ENCODE data around the gene FBP1. TPM values are rescaled to one million over a fixed set of nuclear protein-coding genes. Genes with fewer than 3 reads are reported as not detected.

FBP1 gene
- total RNA-seq, 4 donors from 2014 or later = 0.99 to 12.1 (median 6.6) TPM

DNA sequence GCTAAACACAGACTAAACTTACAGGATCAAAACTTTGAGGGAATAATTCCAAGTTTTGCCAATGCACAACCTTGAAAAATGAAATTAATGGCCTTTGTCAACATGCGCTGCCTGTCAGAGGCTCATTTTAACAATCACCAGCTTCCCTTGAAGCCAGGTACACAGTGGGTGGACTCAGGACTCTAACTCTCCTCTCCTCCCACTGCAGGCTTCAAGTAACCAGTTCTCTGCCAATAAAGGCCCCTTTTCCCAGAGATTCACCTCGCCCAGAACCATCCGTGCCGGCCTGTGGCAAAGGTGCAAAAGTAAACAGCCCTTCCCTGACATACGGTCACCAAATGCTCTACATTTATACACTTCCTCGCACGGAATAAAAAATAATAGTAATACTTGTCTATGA is 27.2 kb downstream of the FBP1 start:
- H3K4me3 ChIP-seq (ENCODE audit: low read depth, poor library complexity, severe bottlenecking) = no peak overlapping the region
- DNase-seq (ENCODE audit: low spot score in 2 of 2) = no peak
- intact Hi-C loops (cut with DNase I; ENCODE audit: low total_unique reads) = no loop called here
- WGBS, 2 donors = 82 to 85% methylated on average over 7 of the region's 7 CpGs
- TF ChIP-seq, protein P1, sequence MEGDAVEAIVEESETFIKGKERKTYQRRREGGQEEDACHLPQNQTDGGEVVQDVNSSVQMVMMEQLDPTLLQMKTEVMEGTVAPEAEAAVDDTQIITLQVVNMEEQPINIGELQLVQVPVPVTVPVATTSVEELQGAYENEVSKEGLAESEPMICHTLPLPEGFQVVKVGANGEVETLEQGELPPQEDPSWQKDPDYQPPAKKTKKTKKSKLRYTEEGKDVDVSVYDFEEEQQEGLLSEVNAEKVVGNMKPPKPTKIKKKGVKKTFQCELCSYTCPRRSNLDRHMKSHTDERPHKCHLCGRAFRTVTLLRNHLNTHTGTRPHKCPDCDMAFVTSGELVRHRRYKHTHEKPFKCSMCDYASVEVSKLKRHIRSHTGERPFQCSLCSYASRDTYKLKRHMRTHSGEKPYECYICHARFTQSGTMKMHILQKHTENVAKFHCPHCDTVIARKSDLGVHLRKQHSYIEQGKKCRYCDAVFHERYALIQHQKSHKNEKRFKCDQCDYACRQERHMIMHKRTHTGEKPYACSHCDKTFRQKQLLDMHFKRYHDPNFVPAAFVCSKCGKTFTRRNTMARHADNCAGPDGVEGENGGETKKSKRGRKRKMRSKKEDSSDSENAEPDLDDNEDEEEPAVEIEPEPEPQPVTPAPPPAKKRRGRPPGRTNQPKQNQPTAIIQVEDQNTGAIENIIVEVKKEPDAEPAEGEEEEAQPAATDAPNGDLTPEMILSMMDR (IDR thresholded peaks at IDR 0.05) = no peak
- TF ChIP-seq POLR2A (IDR thresholded peaks at IDR 0.05) = no peak

DNA sequence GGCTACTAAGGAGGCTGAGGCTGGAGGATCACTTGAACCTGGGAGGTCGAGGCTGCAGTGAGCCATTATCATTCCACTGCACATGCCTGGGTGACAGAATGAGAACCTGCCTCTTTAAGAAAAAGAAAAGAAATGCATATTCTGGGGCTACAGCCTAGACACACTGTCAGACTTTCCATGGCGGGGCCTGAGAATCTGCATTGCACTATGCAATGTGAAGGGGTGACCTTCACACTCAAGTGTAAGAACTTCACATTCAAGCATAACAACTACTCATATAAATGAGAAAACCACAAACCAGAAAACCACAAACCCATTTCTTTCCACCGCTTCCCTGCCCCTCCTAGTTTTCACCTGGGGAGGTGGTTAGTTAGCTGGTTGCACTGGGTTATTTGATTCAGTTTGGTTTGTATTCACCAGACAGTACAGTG is 27.7 kb downstream of the FBP1 start:
- WGBS, 2 donors = 86 to 87% methylated on average over 3 of the region's 3 CpGs
- DNase-seq (ENCODE audit: low spot score in 2 of 2) = no peak
- TF ChIP-seq, protein P1 (IDR thresholded peaks at IDR 0.05) = no peak
- no peak for TF ChIP-seq POLR2A (IDR thresholded peaks at IDR 0.05)
- no peak overlapping the region for H3K4me3 ChIP-seq (ENCODE audit: low read depth, poor library complexity, severe bottlenecking)
- intact Hi-C loops (cut with DNase I; ENCODE audit: low total_unique reads) = no loop called here

DNA sequence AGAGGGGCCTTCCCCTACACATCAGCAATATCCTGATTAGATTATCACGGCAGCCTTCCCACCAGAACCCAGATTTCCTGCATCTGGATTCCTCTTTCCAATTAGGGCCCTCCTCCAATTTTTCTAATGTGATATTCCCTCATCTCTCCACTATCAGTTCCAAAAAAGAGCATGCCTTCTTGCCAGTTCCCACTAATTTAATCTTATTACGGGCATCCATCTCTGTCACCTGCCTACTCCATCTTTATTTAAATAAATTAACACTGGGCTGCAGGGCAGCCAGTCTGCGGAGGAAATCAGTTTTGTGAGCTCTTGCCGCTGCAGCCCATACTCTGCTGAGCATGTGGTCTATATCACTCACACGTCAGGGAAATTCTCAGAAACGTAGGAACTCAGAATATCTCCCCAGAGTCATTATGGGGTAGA is 29.1 kb downstream of the FBP1 start:
- no peak for DNase-seq (ENCODE audit: low spot score in 2 of 2)
- intact Hi-C loops (cut with DNase I; ENCODE audit: low total_unique reads) = no loop called here
- no peak overlapping the region for H3K4me3 ChIP-seq (ENCODE audit: low read depth, poor library complexity, severe bottlenecking)
- WGBS, 2 donors = 74 to 80% methylated on average over 6 of the region's 6 CpGs
- TF ChIP-seq POLR2A (IDR thresholded peaks at IDR 0.05) = no peak
- TF ChIP-seq, protein P1 (IDR thresholded peaks at IDR 0.05) = no peak

DNA sequence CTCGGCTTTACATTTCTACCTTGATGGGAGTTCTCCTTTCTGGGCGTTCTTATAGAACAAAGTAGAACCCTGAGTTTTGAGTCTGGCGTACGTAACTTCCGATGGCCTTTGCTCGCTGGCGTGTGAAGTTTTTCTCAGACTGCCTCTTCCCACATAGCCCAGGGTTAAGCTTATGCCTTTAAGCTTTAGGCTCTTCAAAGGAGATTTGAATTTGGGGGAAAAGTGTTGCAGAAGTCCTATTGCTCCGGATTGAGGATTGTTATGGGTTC is 32.0 kb downstream of the FBP1 start:
- no peak overlapping the region for H3K4me3 ChIP-seq (ENCODE audit: low read depth, poor library complexity, severe bottlenecking)
- WGBS, 2 donors = 94 to 97% methylated on average over 8 of the region's 8 CpGs
- intact Hi-C loops (cut with DNase I; ENCODE audit: low total_unique reads) = no loop called here
- DNase-seq (ENCODE audit: low spot score in 2 of 2) = no peak
- TF ChIP-seq, protein P1 (IDR thresholded peaks at IDR 0.05) = no peak
- no peak for TF ChIP-seq POLR2A (IDR thresholded peaks at IDR 0.05)

DNA sequence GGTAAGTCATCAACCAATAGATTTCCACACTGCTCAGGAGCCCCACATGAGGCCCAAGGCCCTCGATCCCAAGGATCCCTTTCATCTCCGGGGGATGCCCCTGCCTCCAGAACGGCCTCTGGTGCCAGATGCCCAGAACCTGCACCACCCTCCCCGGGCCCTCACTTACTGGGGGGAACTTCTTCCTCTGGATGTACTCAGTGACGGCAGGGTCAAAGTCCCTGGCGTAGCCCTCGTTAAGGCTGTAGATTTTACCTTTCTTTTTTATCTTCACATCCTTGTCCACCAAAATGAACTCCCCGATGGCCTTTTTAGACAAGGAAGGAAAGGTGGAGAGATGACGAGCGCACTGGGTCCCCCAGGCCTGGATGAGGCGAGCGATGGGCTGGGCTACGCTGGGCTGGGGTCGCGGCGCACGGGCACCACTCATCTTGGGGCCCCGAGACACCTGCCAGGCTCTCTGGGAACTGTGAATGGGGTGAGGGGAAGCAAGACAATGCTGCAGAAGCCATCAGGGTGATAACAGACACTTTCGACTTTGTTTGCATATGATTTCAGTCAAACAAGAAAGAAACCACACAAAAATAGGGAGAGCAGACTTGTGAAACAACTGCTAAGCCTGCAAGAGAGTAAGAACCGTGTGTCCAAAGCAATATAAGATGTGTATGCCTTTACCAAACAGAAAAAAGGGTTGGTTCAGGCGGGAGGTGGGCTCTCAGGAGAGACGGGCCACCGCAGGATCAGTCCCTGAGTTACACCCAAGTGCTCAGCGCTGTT is 32.5 kb downstream of the FBP1 start:
- H3K4me3 ChIP-seq (ENCODE audit: low read depth, poor library complexity, severe bottlenecking) = no peak overlapping the region
- DNase-seq (ENCODE audit: low spot score in 2 of 2) = no peak
- WGBS, 2 donors = 88% methylated on average over 24 of the region's 24 CpGs
- intact Hi-C loops (cut with DNase I; ENCODE audit: low total_unique reads) = no loop called here
- no peak for TF ChIP-seq POLR2A (IDR thresholded peaks at IDR 0.05)

DNA sequence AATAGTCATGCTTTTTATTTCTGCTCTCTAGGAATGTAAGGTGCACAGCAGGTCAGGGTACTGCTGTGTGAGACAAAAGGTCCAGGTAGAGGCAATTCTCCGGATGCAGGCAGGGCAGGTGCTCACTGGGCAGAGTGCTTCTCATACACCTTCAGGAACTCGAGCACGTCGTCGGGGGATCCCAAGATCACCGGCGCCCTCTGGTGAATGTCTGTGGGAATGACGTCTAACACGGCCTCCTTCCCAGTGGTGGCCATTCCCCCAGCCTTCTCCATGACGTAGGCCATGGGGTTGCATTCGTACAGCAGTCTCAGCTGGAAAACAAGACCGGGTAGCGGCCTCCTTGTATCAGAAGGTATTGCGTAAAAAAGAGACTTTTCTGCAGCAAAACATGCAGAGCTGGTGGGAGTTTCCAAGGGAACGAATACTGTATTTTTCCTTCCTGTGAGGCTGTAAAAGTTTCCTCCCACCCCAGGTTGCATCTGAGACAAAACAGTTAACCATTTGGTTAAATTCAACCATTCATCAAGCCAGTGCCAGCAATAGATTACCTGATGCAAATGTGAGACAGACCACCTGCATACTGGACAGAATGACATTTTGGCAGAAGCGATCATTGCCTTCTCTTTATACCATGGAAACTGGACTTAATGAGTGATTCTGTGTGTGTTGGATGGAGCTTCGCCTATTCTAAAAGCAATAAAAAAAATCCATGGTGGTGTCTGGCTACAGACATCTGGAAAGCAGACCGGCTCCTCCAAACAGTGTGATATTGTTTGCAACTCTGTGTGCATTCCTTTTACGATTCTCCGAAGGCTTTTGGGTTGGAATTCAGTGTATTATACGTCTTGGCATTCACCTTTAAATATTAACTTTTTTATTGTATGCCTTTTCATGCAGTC is 35.8 kb downstream of the FBP1 start:
- 23 to 29% methylated on average over 20 to 21 of the region's 21 CpGs for WGBS, 2 donors
- DNase-seq (ENCODE audit: low spot score in 2 of 2) = peak; percentile 21 to 89
- TF ChIP-seq, protein P1 (IDR thresholded peaks at IDR 0.05) = no peak
- TF ChIP-seq POLR2A (IDR thresholded peaks at IDR 0.05) = no peak
- no peak overlapping the region for H3K4me3 ChIP-seq (ENCODE audit: low read depth, poor library complexity, severe bottlenecking)
- intact Hi-C loops (cut with DNase I; ENCODE audit: low total_unique reads) = no loop called here

All from lower leg skin (tissue), 4 donors.